Kidney (tissue), 14 donors: ENCODE measurements around the gene SHISAL1. TPM values are rescaled to one million over a fixed set of nuclear protein-coding genes. Genes with fewer than 3 reads are reported as not detected.

Experiments
- DNase-seq, 5 donors: peaks; one replicate each; pipeline ENCODE4 v3.0.0-alpha.2; 2013 to 2020
- FAIRE-seq: peaks from 2 replicates; lab custom pipeline; 2012; peaks lifted over from hg19 to GRCh38; lab: Jason Lieb, UNC
- H3K27ac ChIP-seq, 2 donors: one replicate each; pipeline ENCODE4 v1.7.0; 2013; ENCODE audit warnings: low read depth in 2 of 2, low read length in 2 of 2, inconsistent platforms in 1 of 2
- H3K27me3 ChIP-seq: one replicate; pipeline ENCODE4 v1.7.1; 2013; ENCODE audit warnings: low read length, inconsistent platforms; ENCODE audit not compliant: control insufficient read depth, insufficient read depth
- H3K36me3 ChIP-seq, 3 donors: one replicate each; pipeline versions ENCODE4 v1.7.0 to v1.7.1; 2013; ENCODE audit warnings: low read length in 3 of 3, control low read depth in 1 of 3, inconsistent platforms in 1 of 3; ENCODE audit not compliant: insufficient read depth in 3 of 3, control insufficient read depth in 2 of 3
- H3K4me1 ChIP-seq, 3 donors: one replicate each; pipeline versions ENCODE4 v1.7.0 to v1.7.1; 2013; ENCODE audit warnings: low read length in 3 of 3, inconsistent platforms in 1 of 3, low read depth in 1 of 3; ENCODE audit not compliant: control insufficient read depth in 2 of 3, insufficient read depth in 2 of 3
- H3K4me3 ChIP-seq, 3 donors: one replicate each; pipeline versions ENCODE4 v1.7.0 to v1.8.1; 2013; ENCODE audit warnings: low read length in 3 of 3, control low read depth in 1 of 3, inconsistent platforms in 1 of 3
- H3K9ac ChIP-seq, 3 donors: one replicate each; pipeline versions ENCODE4 v1.7.0 to v1.7.1; 2013; ENCODE audit warnings: low read length in 3 of 3, control low read depth in 1 of 3, inconsistent platforms in 1 of 3
- H3K9me3 ChIP-seq, 3 donors: one replicate each; pipeline versions ENCODE4 v1.7.0 to v1.7.1; 2013; ENCODE audit warnings: low read length in 3 of 3, control low read depth in 1 of 3, inconsistent platforms in 1 of 3; ENCODE audit not compliant: control insufficient read depth in 2 of 3, insufficient read depth in 1 of 3
- intact Hi-C: fragments of 100-400 bp; cut with DNase I; formaldehyde crosslinking; loops from one replicate; pipeline ENCODE4 v1.11.1; 2022
- polyA plus RNA-seq: library from polyadenylated mRNA; stranded (reverse); fragments of 350-450 nt; fragmentation: Illumina TruSeq; extraction: RNeasy Lipid Tissue Mini Kit (QIAGEN cat#74804); gene quantifications from one replicate; pipeline ENCODE4 v1.2.3, GENCODE V29; 2014; ENCODE audit warnings: low read depth, low replicate concordance; ENCODE audit not compliant: insufficient read depth
- total RNA-seq: library from RNA; stranded (reverse); fragmentation: NEBNext Ultra II Directional; extraction: Animal tissue kit (Norgen Biotek cat#: 25700); gene quantifications from one replicate; pipeline ENCODE4 v1.2.1, GENCODE V29; 2021
- TF ChIP-seq, protein P1 (sequence below): IDR thresholded peaks from 3 replicates; pipeline ENCODE4 v1.5.1; 2012; ENCODE audit warnings: mild to moderate bottlenecking, moderate library complexity, borderline replicate concordance; ENCODE audit not compliant: insufficient read depth; ENCODE audit errors: extremely low read depth
- donor health status: control.
- donor health status: control.
- donor health status: control.
- donor health status: control.
- donor health status: control.
- donor health status: DM: yes; HTN: yes; CAD: no.
- donor health status: Normal renal cell carcinoma (clear cell type).

The SHISAL1 gene
- total and polyA plus RNA-seq, 2 donors from 2014 or later, result 0.04 to 1.1 TPM

DNA sequence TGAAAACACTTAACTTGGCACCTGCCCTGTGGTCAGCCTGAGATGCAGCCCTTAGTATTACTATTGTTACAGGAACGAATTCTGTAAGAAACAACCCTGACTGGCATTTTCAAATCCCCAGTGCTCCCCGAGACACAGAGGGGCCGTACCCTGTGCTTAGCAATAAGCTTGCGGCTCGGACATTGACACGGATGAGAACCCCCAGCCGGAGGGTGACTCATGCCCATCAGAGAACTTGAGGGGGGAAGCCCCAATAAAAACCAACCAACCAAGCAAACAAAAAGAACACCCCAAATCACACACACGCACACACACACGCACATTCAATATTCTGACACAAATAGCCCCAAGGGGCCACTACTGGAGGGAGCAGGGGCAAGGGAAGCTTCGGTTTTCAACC, 63.8 kb downstream of the SHISAL1 start:
- DNase-seq, result no peak
- TF ChIP-seq, protein P1, sequence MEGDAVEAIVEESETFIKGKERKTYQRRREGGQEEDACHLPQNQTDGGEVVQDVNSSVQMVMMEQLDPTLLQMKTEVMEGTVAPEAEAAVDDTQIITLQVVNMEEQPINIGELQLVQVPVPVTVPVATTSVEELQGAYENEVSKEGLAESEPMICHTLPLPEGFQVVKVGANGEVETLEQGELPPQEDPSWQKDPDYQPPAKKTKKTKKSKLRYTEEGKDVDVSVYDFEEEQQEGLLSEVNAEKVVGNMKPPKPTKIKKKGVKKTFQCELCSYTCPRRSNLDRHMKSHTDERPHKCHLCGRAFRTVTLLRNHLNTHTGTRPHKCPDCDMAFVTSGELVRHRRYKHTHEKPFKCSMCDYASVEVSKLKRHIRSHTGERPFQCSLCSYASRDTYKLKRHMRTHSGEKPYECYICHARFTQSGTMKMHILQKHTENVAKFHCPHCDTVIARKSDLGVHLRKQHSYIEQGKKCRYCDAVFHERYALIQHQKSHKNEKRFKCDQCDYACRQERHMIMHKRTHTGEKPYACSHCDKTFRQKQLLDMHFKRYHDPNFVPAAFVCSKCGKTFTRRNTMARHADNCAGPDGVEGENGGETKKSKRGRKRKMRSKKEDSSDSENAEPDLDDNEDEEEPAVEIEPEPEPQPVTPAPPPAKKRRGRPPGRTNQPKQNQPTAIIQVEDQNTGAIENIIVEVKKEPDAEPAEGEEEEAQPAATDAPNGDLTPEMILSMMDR, result no peak
- no peaks in the 10 kb centered on the region for H3K36me3 ChIP-seq
- no peak overlapping the region for H3K9ac ChIP-seq
- peaks cover 0 to 3% (median 0%) of the 10 kb centered on the region in 3 donors for H3K9me3 ChIP-seq
- H3K4me3 ChIP-seq, result no peak overlapping the region
- no peaks in the 10 kb centered on the region for H3K4me1 ChIP-seq
- no peak overlapping the region for H3K27ac ChIP-seq
- no peak for FAIRE-seq
- intact Hi-C loops, result no loop called here
- H3K27me3 ChIP-seq, result no peaks in the 10 kb centered on the region

GRCh38 chr22:44247923-44248892, 64.5 kb downstream of the SHISAL1 start:
- peaks cover 0 to 3% (median 0%) of the 10 kb centered on the region in 3 donors for H3K9me3 ChIP-seq
- DNase-seq (no peak), FAIRE-seq (no peak)
- intact Hi-C loops, result no loop called here
- no peak overlapping the region for H3K9ac ChIP-seq
- no peaks in the 10 kb centered on the region for H3K4me1 ChIP-seq
- no peak overlapping the region for H3K27ac ChIP-seq
- TF ChIP-seq, protein P1, result no peak
- no peaks in the 10 kb centered on the region for H3K27me3 ChIP-seq
- H3K36me3 ChIP-seq, result no peaks in the 10 kb centered on the region
- H3K4me3 ChIP-seq, result no peak overlapping the region

DNA sequence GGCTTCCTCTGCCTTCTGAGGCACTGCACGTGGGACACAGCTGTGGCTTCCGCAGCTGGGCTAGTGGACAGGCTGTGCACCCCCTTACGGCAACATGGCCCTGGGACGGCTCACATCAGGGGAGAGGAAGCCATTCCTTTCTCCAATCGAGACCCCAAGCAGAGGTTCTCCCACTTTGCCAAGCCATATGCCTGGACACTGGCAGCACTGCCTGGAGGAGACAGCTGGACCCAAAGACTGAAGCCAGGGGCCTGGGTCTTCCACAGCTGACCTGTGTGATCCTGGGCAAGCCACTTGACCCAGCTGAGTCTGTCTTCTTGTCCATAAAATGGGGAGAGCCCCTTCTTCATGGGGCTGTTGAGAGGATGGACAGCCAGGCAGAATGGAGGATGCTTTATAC, 65.4 kb downstream of the SHISAL1 start:
- TF ChIP-seq, protein P1, result no peak
- DNase-seq (no peak), FAIRE-seq (no peak)
- intact Hi-C loops, result no loop called here
- H3K36me3 ChIP-seq, result no peaks in the 10 kb centered on the region
- no peaks in the 10 kb centered on the region for H3K27me3 ChIP-seq
- no peak overlapping the region for H3K27ac ChIP-seq
- no peak overlapping the region for H3K4me3 ChIP-seq
- peaks cover 0 to 3% (median 0%) of the 10 kb centered on the region in 3 donors for H3K9me3 ChIP-seq
- no peaks in the 10 kb centered on the region for H3K4me1 ChIP-seq
- H3K9ac ChIP-seq, result no peak overlapping the region
